ENCODE data around the gene AGBL1.

DNA sequence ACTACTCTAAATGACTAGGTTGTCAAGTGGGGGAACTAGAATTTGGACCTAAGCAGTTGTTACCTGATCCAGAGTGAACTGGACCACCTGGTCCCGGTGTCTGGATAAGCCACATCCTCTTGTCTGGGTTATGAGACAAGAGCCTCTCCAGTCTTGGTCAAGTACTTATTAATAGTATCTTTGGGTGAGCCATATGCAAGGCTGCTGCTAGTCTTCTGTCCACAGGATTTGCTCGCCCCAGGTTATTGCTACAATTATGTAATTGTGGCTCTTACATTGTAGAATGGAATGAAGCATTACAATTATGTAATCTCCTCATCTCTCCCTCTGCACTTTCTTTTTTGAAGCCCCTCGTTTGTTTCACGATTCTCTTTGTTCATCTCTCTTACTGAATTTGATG is 24.0 kb upstream of the AGBL1 start:
- no peak for TF ChIP-seq REST (IDR thresholded peaks at IDR 0.05; ENCODE audit: low read depth)
- no peak for TF ChIP-seq YY1 (IDR thresholded peaks at IDR 0.05; ENCODE audit: low read depth)
- no peak for TF ChIP-seq NFIC (IDR thresholded peaks at IDR 0.05)
- no peak for TF ChIP-seq TAF1 (IDR thresholded peaks at IDR 0.05; ENCODE audit: low read depth)
- no peak for TF ChIP-seq EGR1 (IDR thresholded peaks at IDR 0.05)
- TF ChIP-seq, protein P1, sequence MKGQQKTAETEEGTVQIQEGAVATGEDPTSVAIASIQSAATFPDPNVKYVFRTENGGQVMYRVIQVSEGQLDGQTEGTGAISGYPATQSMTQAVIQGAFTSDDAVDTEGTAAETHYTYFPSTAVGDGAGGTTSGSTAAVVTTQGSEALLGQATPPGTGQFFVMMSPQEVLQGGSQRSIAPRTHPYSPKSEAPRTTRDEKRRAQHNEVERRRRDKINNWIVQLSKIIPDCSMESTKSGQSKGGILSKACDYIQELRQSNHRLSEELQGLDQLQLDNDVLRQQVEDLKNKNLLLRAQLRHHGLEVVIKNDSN (IDR thresholded peaks at IDR 0.05): no peak
- TF ChIP-seq FOXM1 (IDR thresholded peaks at IDR 0.05; ENCODE audit: borderline replicate concordance, low read depth): no peak

Data from Ishikawa (cell line).